ENCODE measurements around the gene SLC25A41. TPM values are rescaled to one million over a fixed set of nuclear protein-coding genes. Genes with fewer than 3 reads are reported as not detected.

The SLC25A41 gene
- polyA plus RNA-seq, 4 donors, result 0.34 to 2.7 (median 0.45) TPM

DNA sequence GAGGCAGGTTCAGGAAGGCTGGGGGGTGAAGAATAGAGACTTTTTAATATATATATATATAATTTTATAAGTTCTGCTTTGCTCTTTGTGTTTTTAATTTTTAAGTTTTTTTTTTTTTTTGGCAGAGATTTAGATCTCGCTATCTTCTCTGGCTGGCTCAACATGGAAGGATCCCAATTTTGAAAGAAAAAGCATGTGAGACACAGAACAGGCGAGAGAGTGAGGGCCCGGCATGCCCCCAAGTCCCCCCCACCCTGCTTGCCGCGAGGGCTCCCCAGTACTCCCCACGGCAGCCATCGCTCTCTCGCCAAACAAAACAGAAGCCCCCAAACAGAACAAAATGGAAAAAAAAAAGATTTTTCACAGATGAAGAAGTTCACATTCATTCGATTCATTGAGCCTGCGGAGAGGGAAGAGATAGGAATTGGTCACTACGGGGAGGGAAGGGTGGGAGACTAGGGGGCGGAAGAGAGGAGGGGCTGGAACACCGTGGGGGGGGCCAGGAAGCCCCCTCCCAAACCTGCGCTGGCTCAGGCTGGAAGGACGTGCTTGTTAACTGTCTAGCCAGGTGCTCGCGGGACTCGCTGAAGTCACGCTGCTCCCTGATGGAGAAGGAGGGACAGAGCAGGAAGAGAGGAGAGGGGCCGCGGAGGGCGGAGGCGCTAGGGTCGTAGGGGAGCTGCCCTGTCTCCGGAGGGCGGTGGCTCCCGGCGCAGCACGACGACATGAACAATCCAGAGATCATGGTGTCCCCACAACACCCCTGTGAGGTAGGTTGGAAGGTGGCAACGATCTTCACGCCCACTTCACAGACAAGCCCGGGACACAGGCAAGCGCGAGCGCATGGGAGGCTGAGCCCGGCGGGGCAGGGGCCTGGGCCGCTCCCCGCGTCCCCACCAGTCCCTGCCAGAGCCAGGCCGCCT lies 19.6 kb downstream of the SLC25A41 start:
- Histone ChIP-seq H3K4me1 (ENCODE audit: control insufficient read depth in 3 of 3, insufficient read depth in 2 of 3, low read depth in 1 of 3, low read length in 2 of 3) (peaks cover 0 to 15% (median 0%) of the 10 kb centered on the region in 3 donors), H3K27me3 (ENCODE audit: control insufficient read depth in 3 of 3, insufficient read depth in 3 of 3, low read length in 3 of 3) (no peaks in the 10 kb centered on the region), H3K27ac (ENCODE audit: low read depth in 1 of 3, low read length in 2 of 3) (peak overlapping the region in 1 of 3 donors; percentile 40), H3K9me3 (ENCODE audit: control insufficient read depth in 2 of 2, insufficient read depth in 1 of 2, low read depth in 1 of 2, low read length in 1 of 2) (no peaks in the 10 kb centered on the region), H3K4me3 (ENCODE audit: low read depth in 1 of 3, low read length in 3 of 3) (no peak overlapping the region), H3K36me3 (ENCODE audit: control insufficient read depth in 3 of 3, insufficient read depth in 2 of 3, low read depth in 1 of 3, low read length in 3 of 3) (peaks cover 21 to 63% (median 35%) of the 10 kb centered on the region in 3 donors)
- no peak for FAIRE-seq
- no peak for DNase-seq
- 72 to 81% (median 78%) methylated on average over 37 to 42 of the region's 42 CpGs for WGBS, 3 donors

DNA sequence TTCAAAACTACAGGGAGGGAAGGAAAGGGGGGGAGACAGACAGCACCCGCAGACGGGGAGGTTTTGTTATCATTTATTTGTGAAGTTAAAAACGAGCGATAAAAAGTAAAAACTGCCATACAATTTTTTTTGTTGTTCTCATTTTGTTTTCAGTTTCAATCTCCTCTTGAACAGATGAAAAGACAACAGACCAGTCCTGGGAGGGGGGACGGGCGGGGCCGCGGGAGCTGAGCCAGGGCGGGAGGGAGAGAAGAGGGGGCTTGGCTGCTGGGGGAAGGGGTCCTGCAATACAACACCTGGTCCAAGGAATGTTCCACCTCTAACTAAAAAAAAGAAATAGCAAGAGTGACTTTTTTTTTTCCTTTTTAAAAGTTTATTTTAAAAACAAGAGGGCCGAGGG lies 20.3 kb downstream of the SLC25A41 start:
- peak overlapping the region in 1 of 3 donors; percentile 62 for H3K27ac ChIP-seq (ENCODE audit: low read depth in 1 of 3, low read length in 2 of 3)
- 25 to 35% (median 32%) methylated on average over 10 of the region's 10 CpGs for WGBS, 3 donors
- no peaks in the 10 kb centered on the region for H3K27me3 ChIP-seq (ENCODE audit: control insufficient read depth in 3 of 3, insufficient read depth in 3 of 3, low read length in 3 of 3)
- peaks cover 21 to 56% (median 28%) of the 10 kb centered on the region in 3 donors for H3K36me3 ChIP-seq (ENCODE audit: control insufficient read depth in 3 of 3, insufficient read depth in 2 of 3, low read depth in 1 of 3, low read length in 3 of 3)
- peaks cover 0 to 15% (median 0%) of the 10 kb centered on the region in 3 donors for H3K4me1 ChIP-seq (ENCODE audit: control insufficient read depth in 3 of 3, insufficient read depth in 2 of 3, low read depth in 1 of 3, low read length in 2 of 3)
- DNase-seq, result no peak
- H3K4me3 ChIP-seq (ENCODE audit: low read depth in 1 of 3, low read length in 3 of 3), result no peak overlapping the region
- no peak for FAIRE-seq
- no peaks in the 10 kb centered on the region for H3K9me3 ChIP-seq (ENCODE audit: control insufficient read depth in 2 of 2, insufficient read depth in 1 of 2, low read depth in 1 of 2, low read length in 1 of 2)

DNA sequence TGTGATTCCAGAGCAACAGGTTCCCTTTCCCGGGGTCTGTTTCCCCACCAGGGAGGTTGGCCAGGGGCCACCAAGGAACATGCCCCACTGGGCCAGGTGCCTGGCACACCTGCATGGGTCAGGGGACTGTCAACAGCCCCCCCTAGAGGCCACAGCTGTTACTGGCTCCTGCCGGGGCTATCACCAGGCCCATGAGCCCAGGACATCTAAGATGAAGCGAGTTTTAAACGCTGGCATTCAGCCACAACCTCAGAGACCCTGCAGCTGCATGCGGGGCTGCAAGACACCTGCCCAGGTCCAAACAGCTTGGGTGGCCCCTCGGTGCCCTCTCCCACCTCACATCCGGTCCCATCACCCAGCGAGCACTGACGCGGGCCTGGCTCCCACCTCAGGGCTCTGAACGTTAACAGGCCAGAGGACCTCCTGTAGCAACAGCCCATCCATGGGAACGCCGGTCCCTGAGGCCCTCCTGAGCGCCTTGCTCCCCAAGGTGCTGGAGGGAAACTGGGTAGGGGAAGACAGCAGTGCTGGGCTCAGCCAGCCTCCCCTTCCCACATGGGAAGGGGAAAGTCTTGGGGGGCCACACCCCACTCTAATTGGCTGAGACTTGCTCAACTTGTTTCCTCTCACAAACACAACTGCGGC lies 21.0 kb downstream of the SLC25A41 start:
- H3K9me3 ChIP-seq (ENCODE audit: control insufficient read depth in 2 of 2, insufficient read depth in 1 of 2, low read depth in 1 of 2, low read length in 1 of 2), result no peaks in the 10 kb centered on the region
- peaks cover 0 to 15% (median 0%) of the 10 kb centered on the region in 3 donors for H3K4me1 ChIP-seq (ENCODE audit: control insufficient read depth in 3 of 3, insufficient read depth in 2 of 3, low read depth in 1 of 3, low read length in 2 of 3)
- no peaks in the 10 kb centered on the region for H3K27me3 ChIP-seq (ENCODE audit: control insufficient read depth in 3 of 3, insufficient read depth in 3 of 3, low read length in 3 of 3)
- H3K27ac ChIP-seq (ENCODE audit: low read depth in 1 of 3, low read length in 2 of 3), result peak overlapping the region in 2 of 3 donors; percentile 55 to 62
- H3K36me3 ChIP-seq (ENCODE audit: control insufficient read depth in 3 of 3, insufficient read depth in 2 of 3, low read depth in 1 of 3, low read length in 3 of 3), result peaks cover 18 to 49% (median 21%) of the 10 kb centered on the region in 3 donors
- FAIRE-seq, result no peak
- H3K4me3 ChIP-seq (ENCODE audit: low read depth in 1 of 3, low read length in 3 of 3), result no peak overlapping the region
- DNase-seq, result peak; percentile 76 to 79
- 33 to 42% (median 42%) methylated on average over 15 of the region's 15 CpGs for WGBS, 3 donors

DNA sequence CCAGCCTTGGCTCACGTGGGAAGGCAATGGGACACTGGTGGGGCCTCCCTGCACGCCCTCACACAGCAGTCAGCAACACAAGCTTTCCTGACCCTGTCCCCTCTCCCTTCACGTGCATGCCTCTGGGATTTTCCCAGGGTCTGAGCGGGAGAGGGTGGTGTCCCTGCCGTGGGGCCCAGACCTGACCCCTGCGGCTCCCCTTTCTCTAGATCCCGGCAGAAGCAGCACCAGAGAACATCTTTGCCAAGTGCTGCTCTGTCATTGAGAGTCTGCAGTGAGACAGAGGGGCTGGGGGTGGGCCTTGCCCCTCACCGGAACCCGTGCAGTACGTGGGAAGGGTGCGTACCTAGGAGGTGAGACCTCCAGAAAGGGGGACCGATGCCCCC lies 21.5 kb downstream of the SLC25A41 start:
- no peaks in the 10 kb centered on the region for H3K9me3 ChIP-seq (ENCODE audit: control insufficient read depth in 2 of 2, insufficient read depth in 1 of 2, low read depth in 1 of 2, low read length in 1 of 2)
- peak in 1 of 2 donors; percentile 29 for DNase-seq
- peaks cover 0 to 15% (median 0%) of the 10 kb centered on the region in 3 donors for H3K4me1 ChIP-seq (ENCODE audit: control insufficient read depth in 3 of 3, insufficient read depth in 2 of 3, low read depth in 1 of 3, low read length in 2 of 3)
- peak overlapping the region in 1 of 3 donors; percentile 62 for H3K27ac ChIP-seq (ENCODE audit: low read depth in 1 of 3, low read length in 2 of 3)
- H3K4me3 ChIP-seq (ENCODE audit: low read depth in 1 of 3, low read length in 3 of 3), result no peak overlapping the region
- H3K27me3 ChIP-seq (ENCODE audit: control insufficient read depth in 3 of 3, insufficient read depth in 3 of 3, low read length in 3 of 3), result no peaks in the 10 kb centered on the region
- WGBS, 3 donors, result 54 to 76% (median 64%) methylated on average over 12 of the region's 12 CpGs
- H3K36me3 ChIP-seq (ENCODE audit: control insufficient read depth in 3 of 3, insufficient read depth in 2 of 3, low read depth in 1 of 3, low read length in 3 of 3), result peaks cover 14 to 44% (median 19%) of the 10 kb centered on the region in 3 donors
- FAIRE-seq, result no peak

DNA sequence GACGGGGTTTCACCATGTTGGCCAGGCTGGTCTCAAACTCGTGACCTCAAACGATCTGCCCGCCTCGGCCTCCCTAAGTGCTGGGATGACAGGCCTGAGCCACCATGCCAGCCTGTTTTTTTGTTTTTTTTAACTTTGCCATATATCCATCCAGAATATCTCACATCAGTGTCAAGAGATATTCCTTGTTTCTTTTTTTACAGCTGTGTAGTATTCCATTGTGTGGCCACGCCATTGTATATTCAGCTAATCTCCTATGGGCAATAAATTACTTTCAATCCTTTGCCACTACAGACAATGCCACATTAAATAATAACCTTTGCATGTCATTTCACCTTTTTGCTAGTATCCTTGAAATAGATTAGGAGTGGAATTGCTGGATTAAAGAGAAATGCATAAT lies 24.2 kb downstream of the SLC25A41 start:
- H3K27me3 ChIP-seq (ENCODE audit: control insufficient read depth in 3 of 3, insufficient read depth in 3 of 3, low read length in 3 of 3), result no peaks in the 10 kb centered on the region
- no peaks in the 10 kb centered on the region for H3K9me3 ChIP-seq (ENCODE audit: control insufficient read depth in 2 of 2, insufficient read depth in 1 of 2, low read depth in 1 of 2, low read length in 1 of 2)
- FAIRE-seq (no peak), DNase-seq (no peak)
- WGBS, 3 donors, result 89 to 96% (median 90%) methylated on average over 6 of the region's 6 CpGs
- H3K4me3 ChIP-seq (ENCODE audit: low read depth in 1 of 3, low read length in 3 of 3), result no peak overlapping the region
- no peak overlapping the region for H3K27ac ChIP-seq (ENCODE audit: low read depth in 1 of 3, low read length in 2 of 3)
- H3K36me3 ChIP-seq (ENCODE audit: control insufficient read depth in 3 of 3, insufficient read depth in 2 of 3, low read depth in 1 of 3, low read length in 3 of 3), result peaks cover 0 to 18% (median 4%) of the 10 kb centered on the region in 3 donors
- H3K4me1 ChIP-seq (ENCODE audit: control insufficient read depth in 3 of 3, insufficient read depth in 2 of 3, low read depth in 1 of 3, low read length in 2 of 3), result peaks cover 0 to 18% (median 0%) of the 10 kb centered on the region in 3 donors

DNA sequence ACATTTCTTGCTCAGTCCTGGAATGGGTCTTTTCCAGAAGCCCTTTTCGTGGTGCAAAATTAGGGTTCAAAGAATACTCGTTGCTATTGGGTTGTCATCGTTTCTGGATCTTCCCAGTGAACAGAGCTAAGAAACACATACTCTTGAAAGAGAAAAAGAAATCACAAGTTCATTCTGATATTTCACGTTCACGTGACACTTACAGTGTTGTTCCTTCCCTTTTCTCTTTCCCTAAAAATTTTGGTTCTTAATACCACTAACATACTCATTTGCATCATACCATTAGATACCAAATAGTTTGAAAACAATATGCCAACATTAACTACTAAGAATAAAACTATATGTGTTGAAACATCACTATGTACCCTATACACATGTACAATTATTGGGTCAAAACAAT lies 27.2 kb downstream of the SLC25A41 start:
- H3K27ac ChIP-seq (ENCODE audit: low read depth in 1 of 3, low read length in 2 of 3), result no peak overlapping the region
- DNase-seq, result no peak
- no peaks in the 10 kb centered on the region for H3K9me3 ChIP-seq (ENCODE audit: control insufficient read depth in 2 of 2, insufficient read depth in 1 of 2, low read depth in 1 of 2, low read length in 1 of 2)
- no peaks in the 10 kb centered on the region for H3K36me3 ChIP-seq (ENCODE audit: control insufficient read depth in 3 of 3, insufficient read depth in 2 of 3, low read depth in 1 of 3, low read length in 3 of 3)
- H3K4me1 ChIP-seq (ENCODE audit: control insufficient read depth in 3 of 3, insufficient read depth in 2 of 3, low read depth in 1 of 3, low read length in 2 of 3), result peaks cover 0 to 25% (median 0%) of the 10 kb centered on the region in 3 donors
- H3K4me3 ChIP-seq (ENCODE audit: low read depth in 1 of 3, low read length in 3 of 3), result no peak overlapping the region
- WGBS, 3 donors, result 84 to 91% (median 89%) methylated on average over 5 of the region's 5 CpGs
- peak; percentile 41 for FAIRE-seq
- no peaks in the 10 kb centered on the region for H3K27me3 ChIP-seq (ENCODE audit: control insufficient read depth in 3 of 3, insufficient read depth in 3 of 3, low read length in 3 of 3)

DNA sequence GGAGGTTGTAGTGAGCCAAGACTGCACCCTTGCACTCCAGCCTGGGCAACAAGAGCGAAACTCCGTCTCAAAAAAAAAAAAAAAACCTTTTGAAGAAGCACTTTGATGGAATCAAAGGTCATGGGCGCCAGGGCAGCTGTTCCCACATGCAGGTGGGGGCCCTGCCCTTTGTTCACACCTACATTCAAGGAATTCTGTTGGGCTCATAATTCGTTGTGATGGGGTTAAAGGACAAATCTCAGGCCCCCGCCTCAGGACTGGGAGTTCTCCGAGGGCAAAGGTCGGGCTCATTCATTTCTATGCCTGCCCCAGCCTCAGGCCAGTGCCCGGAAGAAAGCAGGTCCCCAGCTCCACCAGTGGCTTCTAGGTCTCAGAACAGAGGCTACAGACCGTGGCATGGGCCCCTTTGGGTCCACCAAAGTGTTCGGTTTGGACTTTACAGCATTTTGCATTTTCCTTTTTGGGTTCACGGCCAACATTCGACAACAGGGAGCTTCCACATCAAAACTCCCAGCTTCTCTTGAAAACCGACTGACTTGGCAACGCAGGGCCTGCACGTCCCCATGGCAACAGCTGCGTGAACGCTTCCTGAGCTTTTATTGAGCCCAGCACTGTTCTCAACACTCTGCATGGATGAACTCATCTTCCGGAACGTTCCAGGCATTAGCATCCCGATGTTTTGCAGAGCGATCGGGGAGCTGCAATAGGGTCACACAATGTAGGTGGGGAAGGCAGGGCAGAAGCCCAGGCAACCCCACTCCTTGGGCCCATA lies 30.5 kb downstream of the SLC25A41 start:
- peak; percentile 94 to 99 for DNase-seq
- Histone ChIP-seq H3K9me3 (ENCODE audit: control insufficient read depth in 2 of 2, insufficient read depth in 1 of 2, low read depth in 1 of 2, low read length in 1 of 2) (no peaks in the 10 kb centered on the region), H3K36me3 (ENCODE audit: control insufficient read depth in 3 of 3, insufficient read depth in 2 of 3, low read depth in 1 of 3, low read length in 3 of 3) (no peaks in the 10 kb centered on the region), H3K27me3 (ENCODE audit: control insufficient read depth in 3 of 3, insufficient read depth in 3 of 3, low read length in 3 of 3) (no peaks in the 10 kb centered on the region), H3K4me1 (ENCODE audit: control insufficient read depth in 3 of 3, insufficient read depth in 2 of 3, low read depth in 1 of 3, low read length in 2 of 3) (peaks cover 0 to 25% (median 0%) of the 10 kb centered on the region in 3 donors), H3K4me3 (ENCODE audit: low read depth in 1 of 3, low read length in 3 of 3) (peak overlapping the region in 1 of 3 donors; percentile 1), H3K27ac (ENCODE audit: low read depth in 1 of 3, low read length in 2 of 3) (peak overlapping the region; percentile 62 to 77 (median 72))
- peak; percentile 5 for FAIRE-seq
- 16 to 38% (median 35%) methylated on average over 22 of the region's 22 CpGs for WGBS, 3 donors

DNA sequence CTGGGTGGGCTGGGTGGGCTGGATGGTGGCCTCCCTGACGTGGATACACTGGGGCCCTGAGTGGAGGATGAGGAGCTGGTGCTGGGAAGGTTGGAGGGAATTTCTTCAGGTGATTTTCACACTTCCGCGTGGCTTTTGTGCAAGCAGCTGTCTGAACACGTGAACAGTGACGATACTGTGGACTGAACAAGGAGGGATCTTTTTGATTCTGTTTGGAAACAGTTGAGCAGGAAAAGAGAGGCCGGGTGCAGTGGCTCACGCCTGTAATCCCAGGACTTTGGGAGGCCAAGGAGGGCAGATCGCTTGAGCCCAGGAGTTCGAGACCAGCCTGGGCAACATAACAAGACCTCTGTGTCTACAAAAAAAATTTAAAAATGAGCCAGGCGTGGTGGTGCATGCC lies 31.5 kb downstream of the SLC25A41 start:
- Histone ChIP-seq H3K27ac (ENCODE audit: low read depth in 1 of 3, low read length in 2 of 3) (peak overlapping the region; percentile 62 to 77 (median 72)), H3K36me3 (ENCODE audit: control insufficient read depth in 3 of 3, insufficient read depth in 2 of 3, low read depth in 1 of 3, low read length in 3 of 3) (no peaks in the 10 kb centered on the region), H3K4me1 (ENCODE audit: control insufficient read depth in 3 of 3, insufficient read depth in 2 of 3, low read depth in 1 of 3, low read length in 2 of 3) (peaks cover 0 to 25% (median 0%) of the 10 kb centered on the region in 3 donors), H3K9me3 (ENCODE audit: control insufficient read depth in 2 of 2, insufficient read depth in 1 of 2, low read depth in 1 of 2, low read length in 1 of 2) (no peaks in the 10 kb centered on the region), H3K4me3 (ENCODE audit: low read depth in 1 of 3, low read length in 3 of 3) (no peak overlapping the region), H3K27me3 (ENCODE audit: control insufficient read depth in 3 of 3, insufficient read depth in 3 of 3, low read length in 3 of 3) (no peaks in the 10 kb centered on the region)
- 25 to 65% (median 45%) methylated on average over 10 of the region's 10 CpGs for WGBS, 3 donors
- DNase-seq (peak; percentile 37 to 81), FAIRE-seq (no peak)

Measured in small intestine (tissue), 7 donors.